Activated naive CD4-positive, alpha-beta T cell treated with anti-CD3 and anti-CD28 coated beads for 36 hours (primary cell): ENCODE data around the gene KCNC4. TPM values are rescaled to one million over a fixed set of nuclear protein-coding genes. Genes with fewer than 3 reads are reported as not detected.

Experiments
- CTCF ChIA-PET: fragments of 350-600 bp; sonication (Branson Sonifier 250); formaldehyde crosslinking; loops from one replicate; lab custom pipeline; 2021; ENCODE audit warnings: antibody characterized with exemption; lab: Charles Lee
- DNase-seq: peaks from one replicate; pipeline ENCODE4 v3.0.0-alpha.2; 2020
- H3K27ac Mint-ChIP-seq: one replicate; pipeline ENCODE4 v1.8.0; 2021; ENCODE audit warnings: mild to moderate bottlenecking, mixed read lengths
- H3K27me3 Mint-ChIP-seq: one replicate; pipeline ENCODE4 v1.8.0; 2021; ENCODE audit warnings: low read depth, mixed read lengths
- H3K36me3 Mint-ChIP-seq: one replicate; pipeline ENCODE4 v1.8.0; 2021; ENCODE audit warnings: low read depth, mixed read lengths
- H3K4me1 Mint-ChIP-seq: one replicate; pipeline ENCODE4 v1.8.0; 2021; ENCODE audit warnings: low read depth, mixed read lengths
- H3K4me3 Mint-ChIP-seq: one replicate; pipeline ENCODE4 v1.8.0; 2021; ENCODE audit warnings: mild to moderate bottlenecking, moderate library complexity, mixed read lengths
- H3K9me3 Mint-ChIP-seq: one replicate; pipeline ENCODE4 v1.8.0; 2021; ENCODE audit warnings: mixed read lengths
- intact Hi-C: fragments of 100-400 bp; cut with micrococcal nuclease; formaldehyde crosslinking; loops from one replicate; pipeline ENCODE4 v1.15.1; 2023
- total RNA-seq, 2 experiments: library from RNA; stranded (reverse); gene quantifications; one replicate each; pipeline ENCODE4 v1.2.3, GENCODE V29; 2021

Gene KCNC4
- total RNA-seq, result 1 to 10 TPM; 9.7 TPM

DNA sequence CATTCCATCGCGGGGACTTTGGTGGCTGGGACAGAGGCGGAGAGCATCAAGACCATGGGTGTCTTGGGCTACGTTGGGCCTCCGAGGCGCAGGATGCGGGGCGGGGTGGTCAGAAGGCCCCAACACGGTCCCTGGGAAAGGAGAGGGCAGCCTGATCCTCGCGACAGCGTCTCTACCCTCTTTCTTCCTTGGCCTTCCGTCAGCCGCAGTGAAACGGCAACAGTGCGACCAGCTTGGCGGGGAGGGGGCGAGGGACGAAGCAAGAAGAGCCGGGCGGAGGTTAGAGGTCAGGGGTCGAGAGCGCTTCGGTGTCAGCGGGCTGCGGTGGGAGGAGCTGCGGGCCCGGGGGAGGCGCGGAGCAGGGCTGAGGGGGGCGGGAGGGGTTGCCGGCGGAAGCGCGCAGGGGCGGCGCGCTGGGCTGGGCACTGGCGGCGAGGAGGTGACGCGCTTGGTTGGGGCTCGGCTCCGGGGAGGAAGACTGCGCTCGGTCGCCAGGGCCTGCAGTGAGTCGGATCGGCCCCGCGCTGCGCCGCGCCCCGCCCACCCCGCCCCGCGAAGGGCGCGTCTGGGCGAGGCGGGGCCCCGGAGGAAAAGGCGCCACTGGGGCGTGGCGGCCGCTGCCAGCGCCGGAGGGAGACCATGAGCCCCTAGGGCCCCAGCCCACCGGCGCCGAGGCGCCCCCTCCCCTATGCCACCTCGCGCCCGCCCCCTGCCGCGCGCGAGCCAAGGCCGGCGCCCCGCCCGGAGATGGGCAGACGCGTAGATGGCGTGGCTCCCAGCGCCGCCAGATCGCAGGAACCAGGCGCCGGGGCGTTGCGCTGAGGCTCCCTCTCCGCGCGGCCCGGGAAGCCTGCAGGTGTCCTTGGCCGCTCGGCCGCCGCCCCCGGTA is at the start of gene KCNC4:
Gene KCNC4 (plus strand): TSS at position 600 of the 889 bp plus-strand sequence. CDS start 1,186 bp downstream, outside the sequence.
- H3K36me3 Mint-ChIP-seq, result peaks cover 4% of the 10 kb centered on the region
- CTCF ChIA-PET, result interaction anchor here (0.8 to 15.3 kb wide), 12 partner anchors 10 to 287 kb away, joined by 3 to 644 read pairs (median 22); partner anchors contain the start of genes LAMTOR5 and RBM15
- H3K27me3 Mint-ChIP-seq, result no peaks in the 10 kb centered on the region
- H3K27ac Mint-ChIP-seq, result peak within 1 kb of the TSS; percentile 85
- no peaks in the 10 kb centered on the region for H3K9me3 Mint-ChIP-seq
- intact Hi-C loops, result loop anchor here (1.0 to 2.0 kb wide), 3 partner anchors 26 to 197 kb away; partner anchors contain the start of gene LAMTOR5
- DNase-seq, result peak; percentile 92
- H3K4me3 Mint-ChIP-seq, result peak within 1 kb of the TSS; percentile 86
- peaks cover 49% of the 10 kb centered on the region for H3K4me1 Mint-ChIP-seq

GRCh38 chr1:110160538-110161100 is 49.5 kb upstream of the KCNC4 start:
- peaks cover 18% of the 10 kb centered on the region for H3K27me3 Mint-ChIP-seq
- no peaks in the 10 kb centered on the region for H3K4me1 Mint-ChIP-seq
- intact Hi-C loops, result no loop called here
- peaks cover 1% of the 10 kb centered on the region for H3K36me3 Mint-ChIP-seq
- no peaks in the 10 kb centered on the region for H3K9me3 Mint-ChIP-seq
- no peak overlapping the region for H3K4me3 Mint-ChIP-seq
- CTCF ChIA-PET, result interaction anchor here (0.6 kb wide), 1 partner anchor 227 kb away, joined by 3 read pairs; no protein-coding TSS in a partner anchor
- no peak for DNase-seq
- no peak overlapping the region for H3K27ac Mint-ChIP-seq

GRCh38 chr1:110161165-110161564 is 48.9 kb upstream of the KCNC4 start:
- CTCF ChIA-PET, result interaction anchor here (0.7 kb wide), 1 partner anchor 37 kb away, joined by 4 read pairs; no protein-coding TSS in a partner anchor
- H3K4me3 Mint-ChIP-seq, result no peak overlapping the region
- H3K27ac Mint-ChIP-seq, result no peak overlapping the region
- H3K36me3 Mint-ChIP-seq, result peaks cover 1% of the 10 kb centered on the region
- no peaks in the 10 kb centered on the region for H3K9me3 Mint-ChIP-seq
- intact Hi-C loops, result no loop called here
- peaks cover 12% of the 10 kb centered on the region for H3K27me3 Mint-ChIP-seq
- H3K4me1 Mint-ChIP-seq, result no peaks in the 10 kb centered on the region
- no peak for DNase-seq

- CTCF ChIA-PET, result interaction anchor here (0.7 to 1.0 kb wide), 2 partner anchors 38 to 107 kb away, joined by 3 to 4 read pairs; no protein-coding TSS in a partner anchor
- no peaks in the 10 kb centered on the region for H3K9me3 Mint-ChIP-seq
- H3K36me3 Mint-ChIP-seq, result peaks cover 1% of the 10 kb centered on the region
These were observed 48.3 kb upstream of the KCNC4 start for GRCh38 chr1:110161849-110162248.

GRCh38 chr1:110163591-110163990 is 46.5 kb upstream of the KCNC4 start:
- H3K4me3 Mint-ChIP-seq, result no peak overlapping the region
- H3K27me3 Mint-ChIP-seq, result no peaks in the 10 kb centered on the region
- no peak for DNase-seq
- no peaks in the 10 kb centered on the region for H3K36me3 Mint-ChIP-seq
- intact Hi-C loops, result no loop called here
- H3K27ac Mint-ChIP-seq, result no peak overlapping the region
- no peaks in the 10 kb centered on the region for H3K9me3 Mint-ChIP-seq
- no peaks in the 10 kb centered on the region for H3K4me1 Mint-ChIP-seq
- CTCF ChIA-PET, result interaction anchor here (0.6 to 1.4 kb wide), 3 partner anchors 33 to 670 kb away, joined by 3 to 5 read pairs (median 4); no protein-coding TSS in a partner anchor

More at GRCh38 chr1:110161849-110162248, 48.3 kb upstream of the KCNC4 start:
- peaks cover 7% of the 10 kb centered on the region for H3K27me3 Mint-ChIP-seq
- no peaks in the 10 kb centered on the region for H3K4me1 Mint-ChIP-seq
- no peak overlapping the region for H3K27ac Mint-ChIP-seq
- intact Hi-C loops, result no loop called here
- no peak overlapping the region for H3K4me3 Mint-ChIP-seq
- DNase-seq, result no peak

DNA sequence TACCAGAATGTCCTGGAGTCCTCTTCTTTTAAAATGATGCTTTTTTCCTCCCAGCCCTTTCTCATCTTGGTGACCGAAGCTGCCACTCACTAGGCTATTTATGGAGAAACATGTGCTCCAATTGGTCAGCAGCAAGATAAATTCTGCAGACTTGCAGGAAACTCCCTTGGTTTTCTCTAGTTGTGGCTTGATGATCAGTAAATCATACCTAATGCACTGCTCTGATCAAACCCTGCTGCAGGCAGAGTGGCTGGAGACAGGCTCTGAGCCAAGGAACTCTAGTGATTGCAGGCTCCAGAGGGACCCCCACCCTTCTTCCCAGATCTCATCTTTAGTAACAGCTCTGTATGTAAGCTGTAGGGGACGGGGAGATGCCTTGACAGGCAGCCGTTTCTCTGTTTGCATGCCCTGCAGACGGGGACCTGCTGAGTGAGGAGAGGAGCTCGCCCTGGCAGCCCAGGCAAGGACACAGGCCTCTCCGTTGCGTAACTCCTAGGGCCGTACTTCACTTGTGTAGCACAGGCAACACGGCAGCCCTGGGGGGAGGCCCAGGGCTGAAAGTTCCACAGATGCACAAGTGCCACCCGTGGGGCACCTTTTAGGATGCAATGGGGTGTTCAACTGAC is 45.3 kb upstream of the KCNC4 start:
- CTCF ChIA-PET, result interaction anchor here (0.6 kb wide), 1 partner anchor 656 kb away, joined by 5 read pairs; no protein-coding TSS in a partner anchor
- Mint-ChIP-seq H3K4me3 (no peak overlapping the region), H3K27me3 (no peaks in the 10 kb centered on the region), H3K36me3 (no peaks in the 10 kb centered on the region), H3K9me3 (no peaks in the 10 kb centered on the region), H3K27ac (no peak overlapping the region), H3K4me1 (no peaks in the 10 kb centered on the region)
- intact Hi-C loops, result no loop called here
- DNase-seq, result no peak

DNA sequence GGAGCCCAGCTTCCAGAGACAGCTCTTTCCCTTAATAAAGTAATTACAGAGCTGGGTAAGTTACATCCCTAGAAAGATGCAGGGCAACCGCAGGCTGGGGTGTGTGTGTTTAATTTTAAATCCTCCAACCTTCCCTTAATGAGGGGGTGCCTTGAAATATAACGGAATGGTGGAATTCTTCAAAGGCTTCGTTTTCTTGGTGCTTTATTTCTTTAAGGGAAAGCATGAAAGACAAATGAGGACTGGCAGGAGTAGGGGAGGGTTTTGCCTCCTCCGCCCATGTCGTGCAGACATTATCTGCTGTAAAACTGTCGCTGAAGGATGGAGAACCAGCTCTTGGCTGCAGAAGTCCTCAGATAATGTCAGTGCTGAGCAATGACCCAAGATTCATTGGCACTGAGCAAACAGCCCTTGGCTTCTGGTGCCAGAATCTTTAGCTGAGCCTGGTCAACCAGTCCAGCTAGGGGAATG is 44.3 kb upstream of the KCNC4 start:
- DNase-seq, result no peak
- Mint-ChIP-seq H3K9me3 (no peaks in the 10 kb centered on the region), H3K4me1 (no peaks in the 10 kb centered on the region), H3K4me3 (no peak overlapping the region), H3K27me3 (no peaks in the 10 kb centered on the region), H3K36me3 (no peaks in the 10 kb centered on the region), H3K27ac (no peak overlapping the region)
- intact Hi-C loops, result no loop called here
- CTCF ChIA-PET, result interaction anchor here (0.6 kb wide), 2 partner anchors 134 to 655 kb away, joined by 4 to 5 read pairs; no protein-coding TSS in a partner anchor

- CTCF ChIA-PET, result interaction anchor here (0.6 to 1.1 kb wide), 3 partner anchors 41 to 614 kb away, joined by 3 to 4 read pairs (median 3); no protein-coding TSS in a partner anchor
- intact Hi-C loops, result no loop called here
- no peaks in the 10 kb centered on the region for H3K36me3 Mint-ChIP-seq
- H3K4me1 Mint-ChIP-seq, result no peaks in the 10 kb centered on the region
- H3K27ac Mint-ChIP-seq, result no peak overlapping the region
- H3K9me3 Mint-ChIP-seq, result no peaks in the 10 kb centered on the region
- DNase-seq, result no peak
- H3K27me3 Mint-ChIP-seq, result no peaks in the 10 kb centered on the region
- H3K4me3 Mint-ChIP-seq, result no peak overlapping the region
These were observed 43.3 kb upstream of the KCNC4 start for GRCh38 chr1:110166861-110167260.

DNA sequence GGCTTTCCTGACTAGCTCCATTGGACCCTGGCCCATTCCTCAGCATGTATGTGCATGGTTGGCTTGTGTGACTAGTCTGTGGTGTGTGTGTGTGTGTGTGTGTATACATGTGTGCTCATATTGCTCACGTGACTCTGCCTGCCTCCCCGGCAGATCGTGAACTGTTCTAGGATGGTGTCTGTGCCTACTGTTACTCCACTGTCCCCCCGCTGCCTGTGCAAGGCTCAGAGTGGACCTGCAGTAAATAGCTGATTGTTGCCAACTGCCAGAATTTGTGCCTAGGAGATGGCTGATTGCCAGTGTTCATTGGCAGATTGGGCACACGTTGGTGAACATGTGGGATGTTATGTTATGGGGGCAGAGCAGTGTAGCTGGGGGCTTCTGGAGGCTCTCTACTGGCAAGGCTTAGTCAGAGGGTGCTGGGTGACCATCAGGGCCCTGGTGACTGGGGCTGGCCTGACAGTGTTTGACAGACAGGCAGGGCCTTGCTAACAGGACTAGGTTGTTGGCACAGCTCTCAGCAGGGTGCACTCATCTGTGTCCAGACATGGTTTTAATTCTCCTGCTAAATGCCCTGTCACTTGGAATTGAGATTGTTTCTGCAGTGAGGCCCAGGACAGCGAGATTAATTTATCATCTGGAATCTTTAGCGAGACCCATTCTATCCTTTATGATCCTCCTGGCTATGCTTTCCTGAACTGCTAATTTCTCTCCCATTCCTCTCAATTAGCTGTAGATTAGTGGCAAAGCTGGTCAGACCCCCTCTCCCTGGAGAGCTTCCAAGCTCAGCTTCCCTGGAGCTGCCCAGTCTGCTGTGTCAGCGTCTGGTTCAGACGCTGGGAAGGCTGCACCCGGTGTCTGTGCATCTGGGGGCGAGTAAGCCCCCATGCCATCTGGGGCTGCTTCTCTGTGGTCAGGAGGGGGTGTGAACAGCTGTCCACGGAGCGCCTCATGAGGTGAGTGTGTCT is 39.1 kb upstream of the KCNC4 start:
- H3K27me3 Mint-ChIP-seq, result no peaks in the 10 kb centered on the region

GRCh38 chr1:110172001-110172400 is 38.1 kb upstream of the KCNC4 start:
- H3K36me3 Mint-ChIP-seq, result no peaks in the 10 kb centered on the region
- H3K9me3 Mint-ChIP-seq, result no peaks in the 10 kb centered on the region
- no peak overlapping the region for H3K4me3 Mint-ChIP-seq
- CTCF ChIA-PET, result interaction anchor here (0.5 to 0.9 kb wide), 2 partner anchors 48 to 112 kb away, joined by 3 to 4 read pairs; no protein-coding TSS in a partner anchor
- H3K27me3 Mint-ChIP-seq, result no peaks in the 10 kb centered on the region
- intact Hi-C loops, result no loop called here
- no peak overlapping the region for H3K27ac Mint-ChIP-seq
- H3K4me1 Mint-ChIP-seq, result no peaks in the 10 kb centered on the region
- DNase-seq, result no peak

More for the DNA sequence above, 39.1 kb upstream of the KCNC4 start:
- Mint-ChIP-seq H3K36me3 (no peaks in the 10 kb centered on the region), H3K4me1 (no peaks in the 10 kb centered on the region), H3K27ac (no peak overlapping the region), H3K4me3 (no peak overlapping the region), H3K9me3 (no peaks in the 10 kb centered on the region)
- intact Hi-C loops, result no loop called here
- CTCF ChIA-PET, result interaction anchor here (0.6 to 1.0 kb wide), 2 partner anchors 25 to 82 kb away, joined by 3 to 4 read pairs; no protein-coding TSS in a partner anchor
- no peak for DNase-seq
